ENCODE measurements around the gene CBX8. TPM values are rescaled to one million over a fixed set of nuclear protein-coding genes. Genes with fewer than 3 reads are reported as not detected.

The CBX8 gene
- total RNA-seq, 4 donors from 2014 or later = 1.9 to 4.7 (median 4.2) TPM

- H3K4me3 ChIP-seq (ENCODE audit: low read depth, poor library complexity, severe bottlenecking) = peak within 1 kb of the TSS; percentile 49
- peak; percentile 93 to 99 for DNase-seq (ENCODE audit: low spot score in 2 of 2)
- no peak for TF ChIP-seq POLR2A (IDR thresholded peaks at IDR 0.05)
- TF ChIP-seq, protein P1, sequence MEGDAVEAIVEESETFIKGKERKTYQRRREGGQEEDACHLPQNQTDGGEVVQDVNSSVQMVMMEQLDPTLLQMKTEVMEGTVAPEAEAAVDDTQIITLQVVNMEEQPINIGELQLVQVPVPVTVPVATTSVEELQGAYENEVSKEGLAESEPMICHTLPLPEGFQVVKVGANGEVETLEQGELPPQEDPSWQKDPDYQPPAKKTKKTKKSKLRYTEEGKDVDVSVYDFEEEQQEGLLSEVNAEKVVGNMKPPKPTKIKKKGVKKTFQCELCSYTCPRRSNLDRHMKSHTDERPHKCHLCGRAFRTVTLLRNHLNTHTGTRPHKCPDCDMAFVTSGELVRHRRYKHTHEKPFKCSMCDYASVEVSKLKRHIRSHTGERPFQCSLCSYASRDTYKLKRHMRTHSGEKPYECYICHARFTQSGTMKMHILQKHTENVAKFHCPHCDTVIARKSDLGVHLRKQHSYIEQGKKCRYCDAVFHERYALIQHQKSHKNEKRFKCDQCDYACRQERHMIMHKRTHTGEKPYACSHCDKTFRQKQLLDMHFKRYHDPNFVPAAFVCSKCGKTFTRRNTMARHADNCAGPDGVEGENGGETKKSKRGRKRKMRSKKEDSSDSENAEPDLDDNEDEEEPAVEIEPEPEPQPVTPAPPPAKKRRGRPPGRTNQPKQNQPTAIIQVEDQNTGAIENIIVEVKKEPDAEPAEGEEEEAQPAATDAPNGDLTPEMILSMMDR (IDR thresholded peaks at IDR 0.05) = peak in 1 of 3 donors; percentile 43
- intact Hi-C loops (cut with DNase I; ENCODE audit: low total_unique reads) = no loop called here
- WGBS, 2 donors = 2% methylated on average over 50 to 99 of the region's 103 CpGs
These were observed 42.7 kb upstream of the CBX8 start, which contains the start of gene CBX4 for GRCh38 chr17:79839356-79840268. Gene CBX4, minus strand, starts transcription at chr17:79839440. Its CDS starts 189 bp downstream, at chr17:79839251.

DNA sequence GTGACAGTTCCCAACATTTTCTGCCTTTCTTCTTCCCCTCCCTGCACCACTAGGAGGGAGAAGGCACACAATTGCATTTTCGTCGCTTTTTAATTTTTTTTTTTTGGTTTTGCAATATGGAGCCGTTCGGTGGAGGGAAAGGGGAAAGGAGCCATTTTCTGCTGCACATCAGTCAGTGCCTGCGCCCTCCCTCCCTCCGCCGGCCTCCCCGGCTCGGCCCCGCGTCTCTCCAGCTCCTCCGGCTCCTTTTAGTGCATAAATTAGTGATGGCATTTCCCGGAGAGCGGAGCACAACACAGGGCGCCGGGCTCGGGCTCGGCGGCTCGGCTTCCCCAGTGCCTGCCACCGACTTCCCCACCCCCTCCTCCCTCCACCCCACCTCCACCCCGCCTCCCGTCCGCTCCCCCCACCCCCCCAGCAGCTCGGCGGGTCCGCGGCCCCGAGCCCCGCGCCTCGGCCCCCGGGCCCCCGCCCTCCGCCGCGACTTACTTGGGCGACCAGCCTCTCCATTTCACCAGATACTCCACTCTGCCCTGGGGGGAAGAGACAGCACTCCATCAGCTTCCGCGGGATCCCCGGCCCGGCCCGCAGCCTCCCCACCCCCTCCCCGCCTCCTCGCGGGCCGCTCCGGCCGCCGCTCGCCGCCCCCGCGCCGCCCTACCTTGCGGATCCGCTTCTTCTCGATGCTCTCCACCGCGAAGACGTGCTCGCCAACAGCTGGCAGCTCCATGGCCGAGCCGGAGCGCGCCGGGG is 41.8 kb upstream of the CBX8 start:
- TF ChIP-seq, protein P1 (IDR thresholded peaks at IDR 0.05) = no peak
- no peak for TF ChIP-seq POLR2A (IDR thresholded peaks at IDR 0.05)
- peak overlapping the region; percentile 49 for H3K4me3 ChIP-seq (ENCODE audit: low read depth, poor library complexity, severe bottlenecking)
- intact Hi-C loops (cut with DNase I; ENCODE audit: low total_unique reads) = no loop called here
- peak in 1 of 2 donors; percentile 34 for DNase-seq (ENCODE audit: low spot score in 2 of 2)
- WGBS, 2 donors = 0 to 1% methylated on average over 16 to 21 of the region's 67 CpGs

- peak in 1 of 2 donors; percentile 19 for DNase-seq (ENCODE audit: low spot score in 2 of 2)
These were observed 41.1 kb upstream of the CBX8 start for GRCh38 chr17:79837888-79838521.

GRCh38 chr17:79836972-79837887 is 40.4 kb upstream of the CBX8 start:
- TF ChIP-seq, protein P1 (IDR thresholded peaks at IDR 0.05) = no peak
- no peak for TF ChIP-seq POLR2A (IDR thresholded peaks at IDR 0.05)
- intact Hi-C loops (cut with DNase I; ENCODE audit: low total_unique reads) = no loop called here
- WGBS, 2 donors = 23 to 25% methylated on average over 31 to 36 of the region's 41 CpGs
- peak; percentile 60 to 95 for DNase-seq (ENCODE audit: low spot score in 2 of 2)
- no peak overlapping the region for H3K4me3 ChIP-seq (ENCODE audit: low read depth, poor library complexity, severe bottlenecking)

More at GRCh38 chr17:79837888-79838521, 41.1 kb upstream of the CBX8 start:
- TF ChIP-seq, protein P1 (IDR thresholded peaks at IDR 0.05) = no peak
- no peak for TF ChIP-seq POLR2A (IDR thresholded peaks at IDR 0.05)
- peak overlapping the region; percentile 49 for H3K4me3 ChIP-seq (ENCODE audit: low read depth, poor library complexity, severe bottlenecking)
- 1 to 3% methylated on average over 30 of the region's 30 CpGs for WGBS, 2 donors
- intact Hi-C loops (cut with DNase I; ENCODE audit: low total_unique reads) = no loop called here

All from lower leg skin (tissue), 4 donors.